B cell (primary cell): ENCODE measurements around the gene PIK3CA. TPM values are rescaled to one million over a fixed set of nuclear protein-coding genes. Genes with fewer than 3 reads are reported as not detected.

Experiments
- ATAC-seq: fragments of 200-7000 bp; cut with Tn5 transposase; one replicate; pipeline ENCODE4 v1.10.0; 2021; ENCODE audit warnings: low read depth, mild to moderate bottlenecking, moderate number of reproducible peaks, moderate library complexity
- CTCF ChIA-PET: fragments of 350-600 bp; sonication (Branson Sonifier 250); formaldehyde crosslinking; loops from one replicate; lab custom pipeline; 2021; ENCODE audit warnings: antibody characterized with exemption, inconsistent platforms; lab: Charles Lee
- POLR2A ChIA-PET: fragments of 350-600 bp; sonication (Branson Sonifier 250); formaldehyde crosslinking; loops from one replicate; lab custom pipeline; 2021; ENCODE audit warnings: antibody characterized with exemption; lab: Charles Lee
- DNase-seq: peaks from one replicate; pipeline ENCODE4 v3.0.0; 2013
- H2AFZ ChIP-seq: 2 replicates; pipeline ENCODE4 v1.6.1; 2012; ENCODE audit warnings: mild to moderate bottlenecking, low read depth, low read length; ENCODE audit not compliant: insufficient read depth, poor library complexity, severe bottlenecking
- H3K27ac ChIP-seq, 2 donors: 1 replicate in 1 of 2; 2 replicates in 1 of 2; pipeline ENCODE4 v1.5.1; 2012 to 2013; ENCODE audit warnings: low read length in 2 of 2, mild to moderate bottlenecking in 2 of 2, moderate library complexity in 1 of 2
- H3K27me3 ChIP-seq, 4 experiments: fragments of 200-600 bp in 1 of 4; sonication (generic) in 1 of 4; replicated peaks in 1 of 4; 1 replicate in 2 of 4; 2 replicates in 2 of 4; pipeline versions ENCODE4 v1.6.1 to v1.7.0; 2013 to 2016; ENCODE audit warnings: low read length in 3 of 4, mild to moderate bottlenecking in 2 of 4, mixed read lengths in 1 of 4, moderate library complexity in 1 of 4; ENCODE audit not compliant: insufficient read depth in 4 of 4, control insufficient read depth in 3 of 4; ENCODE audit errors: control extremely low read depth in 1 of 4
- H3K36me3 ChIP-seq, 2 experiments: replicated peaks in 1 of 2; 1 replicate in 1 of 2; 2 replicates in 1 of 2; pipeline versions ENCODE4 v1.6.1 to v1.7.1; 2013; ENCODE audit warnings: low read length in 1 of 2; ENCODE audit not compliant: insufficient read depth in 2 of 2, control insufficient read depth in 1 of 2; ENCODE audit errors: control extremely low read depth in 1 of 2, extremely low read depth in 1 of 2
- H3K4me1 ChIP-seq, 2 donors: fragments of 200-600 bp in 1 of 2; sonication (generic) in 1 of 2; 1 replicate in 1 of 2; 2 replicates in 1 of 2; pipeline versions ENCODE4 v1.5.1 to v1.6.1; 2013 to 2017; ENCODE audit warnings: low read length in 2 of 2; ENCODE audit not compliant: control insufficient read depth in 2 of 2, insufficient read depth in 2 of 2
- H3K4me2 ChIP-seq: replicated peaks from 2 replicates; pipeline ENCODE3; 2012; ENCODE audit warnings: mild to moderate bottlenecking, low read depth, low read length; ENCODE audit not compliant: poor library complexity, severe bottlenecking
- H3K4me3 ChIP-seq, 5 experiments: fragments of 200-600 bp in 1 of 5; sonication (generic) in 1 of 5; 1 replicate in 3 of 5; 2 replicates in 2 of 5; pipeline versions ENCODE4 v1.5.1 to v1.7.0; 2011 to 2016; ENCODE audit warnings: low read length in 4 of 5, mild to moderate bottlenecking in 4 of 5, low read depth in 2 of 5, control low read depth in 1 of 5, moderate library complexity in 1 of 5; ENCODE audit not compliant: insufficient read depth in 1 of 5; ENCODE audit errors: control extremely low read depth in 1 of 5, extremely low read depth in 1 of 5
- H3K79me2 ChIP-seq: fragments of 200-600 bp; sonication (generic); one replicate; pipeline ENCODE4 v1.6.0; 2016; ENCODE audit warnings: low read length; ENCODE audit not compliant: control insufficient read depth, insufficient read depth
- H3K9ac ChIP-seq: fragments of 200-600 bp; sonication (generic); 2 replicates; pipeline ENCODE4 v1.6.1; 2017; ENCODE audit warnings: mild to moderate bottlenecking, low read length, moderate library complexity
- H3K9me3 ChIP-seq, 3 donors: one replicate each; pipeline versions ENCODE4 v1.6.1 to v1.7.1; 2013; ENCODE audit warnings: low read length in 2 of 3; ENCODE audit not compliant: control insufficient read depth in 2 of 3, insufficient read depth in 1 of 3; ENCODE audit errors: control extremely low read depth in 1 of 3
- H4K20me1 ChIP-seq: 2 replicates; pipeline ENCODE4 v1.6.0; 2012; ENCODE audit warnings: mild to moderate bottlenecking, low read length; ENCODE audit not compliant: insufficient read depth, control insufficient read depth, poor library complexity, severe bottlenecking
- H3K27ac Mint-ChIP-seq: one replicate; pipeline ENCODE4 v1.8.0; 2021; ENCODE audit warnings: mixed read lengths
- H3K27me3 Mint-ChIP-seq: one replicate; pipeline ENCODE4 v1.8.0; 2021; ENCODE audit warnings: mixed read lengths
- H3K4me1 Mint-ChIP-seq: one replicate; pipeline ENCODE4 v1.8.0; 2021; ENCODE audit warnings: mixed read lengths
- H3K4me3 Mint-ChIP-seq: one replicate; pipeline ENCODE4 v1.8.0; 2021; ENCODE audit warnings: mixed read lengths
- H3K9me3 Mint-ChIP-seq: one replicate; pipeline ENCODE4 v1.8.0; 2022; ENCODE audit warnings: mixed read lengths; ENCODE audit not compliant: insufficient read depth
- CTCF ChIP-seq: fragments of 200-600 bp; IDR thresholded peaks from one replicate; pipeline ENCODE4 v1.8.0; 2022; ENCODE audit warnings: antibody characterized with exemption, mild to moderate bottlenecking
- EZH2 ChIP-seq: IDR thresholded peaks from 2 replicates; pipeline ENCODE4 v1.6.1; 2012; ENCODE audit warnings: borderline replicate concordance, low read depth, mild to moderate bottlenecking, moderate library complexity, low read length; ENCODE audit not compliant: insufficient read depth, poor library complexity, severe bottlenecking
- WGBS: methylation state at CpG from one replicate; pipeline ENCODE4 v1.1.5; 2013; ENCODE audit warnings: missing lambda C conversion rate; ENCODE audit not compliant: insufficient coverage; 5-methylcytosine and 5-hydroxymethylcytosine counted together
- intact Hi-C: fragments of 100-400 bp; cut with micrococcal nuclease; formaldehyde crosslinking; loops from one replicate; pipeline ENCODE4 v1.10.0; 2022
- polyA plus RNA-seq: library from polyadenylated mRNA; depleted of rRNA; stranded (reverse); fragments of >200 nt; gene quantifications from 2 replicates; pipeline ENCODE4 v1.2.3, GENCODE V29; 2012
- total RNA-seq, 2 donors: library from RNA; stranded (reverse); fragments of 120-200 nt in 1 of 2; gene quantifications; 1 replicate in 1 of 2; 2 replicates in 1 of 2; pipeline versions ENCODE4 v1.2.3 to v1.2.4, GENCODE V29; 2013 to 2022

PIK3CA gene
- total and polyA plus RNA-seq, 2 donors (not counting 1 experiment from before 2014, with no cell fraction given) = 6.4 to 61.8 TPM

GRCh38 chr3:179149951-179150350, 1.8 kb downstream of the PIK3CA start:
- Mint-ChIP-seq H3K27ac (peak overlapping the region; percentile 97), H3K27me3 (no peaks in the 10 kb centered on the region), H3K9me3 (no peaks in the 10 kb centered on the region), H3K4me1 (peaks cover 48% of the 10 kb centered on the region), H3K4me3 (peak overlapping the region; percentile 97)
- WGBS = no CpG with 5 or more reads among the region's 4 CpGs
- Histone ChIP-seq H4K20me1 (peaks cover 31% of the 10 kb centered on the region), H3K27ac (peak overlapping the region; percentile 85 to 93), H3K36me3 (peaks cover 0 to 1% of the 10 kb centered on the region in 2 experiments), H3K27me3 (no peaks in the 10 kb centered on the region), H3K4me1 (peaks cover 11 to 22% of the 10 kb centered on the region in 2 donors), H2AFZ (peak overlapping the region; percentile 57), H3K4me2 (peak overlapping the region; percentile 77), H3K4me3 (peak overlapping the region; percentile 84 to 95 (median 90)), H3K79me2 (peaks cover 63% of the 10 kb centered on the region), H3K9ac (peak overlapping the region; percentile 82), H3K9me3 (no peaks in the 10 kb centered on the region)
- ATAC-seq = no peak
- no peak for DNase-seq
- TF ChIP-seq CTCF = no peak
- TF ChIP-seq EZH2 = no peak
- POLR2A ChIA-PET = interaction anchor here (1.3 to 1.6 kb wide), 4 partner anchors 16 to 173 kb away, joined by 3 to 10 read pairs (median 6); partner anchors contain the start of gene ZNF639
- intact Hi-C loops = loop anchor here (1.0 to 5.0 kb wide), 7 partner anchors 13 to 1788 kb away; partner anchors contain the start of genes GNB4 and USP13
- CTCF ChIA-PET = interaction anchor here (0.7 to 7.2 kb wide), 7 partner anchors 9 to 168 kb away, joined by 3 to 86 read pairs (median 4); no protein-coding TSS in a partner anchor

- no peaks in the 10 kb centered on the region for H3K27me3 Mint-ChIP-seq
- ChIA-PET CTCF (interaction anchor here (0.7 to 1.8 kb wide), 3 partner anchors 9 to 104 kb away, joined by 3 to 5 read pairs (median 3); no protein-coding TSS in a partner anchor), POLR2A (no interaction called here)
- TF ChIP-seq CTCF (no peak), EZH2 (no peak)
- Histone ChIP-seq H3K4me2 (peak overlapping the region; percentile 77), H3K9me3 (no peaks in the 10 kb centered on the region), H3K27me3 (no peaks in the 10 kb centered on the region), H4K20me1 (peaks cover 35% of the 10 kb centered on the region), H2AFZ (no peak overlapping the region), H3K79me2 (peaks cover 70% of the 10 kb centered on the region), H3K4me1 (peaks cover 11 to 22% of the 10 kb centered on the region in 2 donors), H3K4me3 (no peak overlapping the region), H3K27ac (peak overlapping the region in 1 of 2 donors; percentile 11), H3K36me3 (peaks cover 0 to 1% of the 10 kb centered on the region in 2 experiments), H3K9ac (no peak overlapping the region)
- DNase-seq (no peak), ATAC-seq (no peak)
- intact Hi-C loops = loop anchor here (1.0 kb wide), 1 partner anchor 46 kb away; no protein-coding TSS in a partner anchor
- H3K9me3 Mint-ChIP-seq = no peaks in the 10 kb centered on the region
- no peak overlapping the region for H3K27ac Mint-ChIP-seq
- peaks cover 48% of the 10 kb centered on the region for H3K4me1 Mint-ChIP-seq
- no CpG with 5 or more reads among the region's 3 CpGs for WGBS
- H3K4me3 Mint-ChIP-seq = peak overlapping the region; percentile 36
Measured at GRCh38 chr3:179150610-179151009, 2.5 kb downstream of the PIK3CA start.
